GM19324 (cell line): Measurements from ENCODE around the gene LRIG2.
"Not testable (repeated sequence)": the region's sequence is repeated elsewhere in the genome, so short reads cannot be mapped to it uniquely, and the experiment has no call there.

Experiments used
- ATAC-seq: cut with Tn5 transposase; IDR thresholded peaks from one replicate; pipeline ENCODE4 v1.9.1; 2021; ENCODE audit warnings: mild to moderate bottlenecking, moderate library complexity; ENCODE audit not compliant: unreplicated experiment, low FRiP score

LRIG2 gene

DNA sequence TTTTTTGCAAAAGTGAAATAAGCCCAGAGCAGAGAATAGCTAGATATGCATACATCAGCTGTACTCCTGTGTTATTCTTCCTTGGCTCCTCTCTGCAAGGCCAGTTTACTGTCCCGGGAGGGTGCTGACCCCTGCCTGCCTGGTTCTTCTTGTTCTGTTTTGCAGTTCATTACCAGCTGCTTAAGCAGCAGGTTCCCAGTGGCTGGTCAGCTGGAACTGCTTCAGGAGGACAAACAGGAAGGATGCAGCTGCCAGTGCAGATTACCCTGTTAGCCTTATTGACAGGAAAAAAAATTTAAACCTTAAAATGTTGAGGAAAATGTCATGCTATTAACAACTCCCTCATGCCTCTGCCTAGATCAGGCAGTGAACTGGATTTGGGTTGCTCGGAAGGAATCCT, 16.0 kb upstream of the LRIG2 start:
- no peak for ATAC-seq

DNA sequence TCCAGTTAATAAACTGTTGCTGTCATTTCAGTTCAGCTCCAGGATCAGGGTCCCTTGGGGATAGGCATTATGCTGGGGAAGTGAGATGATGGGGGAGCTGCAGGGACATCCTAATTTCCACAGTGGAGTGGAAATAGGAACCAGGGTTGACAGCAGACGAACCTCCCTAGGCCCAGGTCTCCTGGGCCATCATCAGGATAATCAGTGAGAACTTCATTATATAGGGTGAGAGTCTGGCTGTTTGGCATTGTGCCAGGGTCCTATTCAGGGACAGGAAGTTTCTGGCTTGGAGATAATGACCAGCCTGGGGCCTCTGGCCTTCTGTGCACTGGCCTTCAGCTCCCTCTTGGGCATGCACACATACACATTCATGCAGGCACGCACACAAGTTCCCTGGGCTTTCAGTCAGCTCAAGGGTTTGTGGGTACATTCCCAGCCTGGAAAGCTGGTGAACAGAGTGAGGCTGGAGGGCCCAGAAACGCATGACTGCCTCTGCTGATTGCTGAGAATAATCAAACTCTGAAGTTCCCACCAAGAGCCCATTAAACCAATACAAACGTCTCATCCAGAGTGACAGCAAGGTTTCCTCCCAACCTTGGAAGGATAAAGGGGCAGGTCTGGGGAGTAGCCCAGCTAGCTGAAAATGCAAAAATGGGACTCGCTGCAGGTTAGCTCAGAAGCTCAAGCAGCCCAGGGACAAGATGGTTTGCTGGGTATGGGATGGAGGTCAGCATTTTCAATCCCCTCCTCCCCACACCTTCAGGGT, 13.9 kb upstream of the LRIG2 start:
- ATAC-seq: no peak

GRCh38 chr1:113063456-113063855, 9.5 kb upstream of the LRIG2 start:
- not testable (repeated sequence) for ATAC-seq

DNA sequence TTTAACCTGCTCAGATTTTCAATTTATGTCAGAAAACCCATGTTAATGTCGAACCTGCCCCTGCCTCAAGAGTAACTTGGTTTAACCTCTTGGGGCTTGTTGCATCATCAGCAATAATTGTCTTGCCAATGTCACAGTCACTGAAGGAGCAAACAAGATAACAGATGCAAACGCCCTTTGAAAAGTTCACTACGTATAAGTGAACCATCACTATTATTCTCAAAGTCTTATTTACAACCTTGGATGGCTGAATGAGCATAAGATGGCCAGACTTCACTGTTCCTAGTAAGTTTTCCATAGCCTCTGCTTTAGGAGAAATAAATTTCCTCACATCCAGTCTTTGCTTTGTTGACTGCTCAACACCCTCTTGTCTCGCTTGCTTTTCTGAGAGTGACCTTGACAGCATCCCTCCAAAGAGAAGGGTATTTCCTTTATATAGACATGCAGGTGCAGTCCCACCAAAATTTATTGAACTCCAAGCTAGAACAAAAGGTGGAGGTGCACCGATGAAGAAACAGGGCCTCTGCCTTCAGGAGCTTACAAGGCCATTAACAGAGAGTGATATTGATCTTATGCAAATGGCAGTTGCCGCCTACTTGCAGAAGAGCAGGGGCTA, 749 bp upstream of the LRIG2 start:
- no peak for ATAC-seq

DNA sequence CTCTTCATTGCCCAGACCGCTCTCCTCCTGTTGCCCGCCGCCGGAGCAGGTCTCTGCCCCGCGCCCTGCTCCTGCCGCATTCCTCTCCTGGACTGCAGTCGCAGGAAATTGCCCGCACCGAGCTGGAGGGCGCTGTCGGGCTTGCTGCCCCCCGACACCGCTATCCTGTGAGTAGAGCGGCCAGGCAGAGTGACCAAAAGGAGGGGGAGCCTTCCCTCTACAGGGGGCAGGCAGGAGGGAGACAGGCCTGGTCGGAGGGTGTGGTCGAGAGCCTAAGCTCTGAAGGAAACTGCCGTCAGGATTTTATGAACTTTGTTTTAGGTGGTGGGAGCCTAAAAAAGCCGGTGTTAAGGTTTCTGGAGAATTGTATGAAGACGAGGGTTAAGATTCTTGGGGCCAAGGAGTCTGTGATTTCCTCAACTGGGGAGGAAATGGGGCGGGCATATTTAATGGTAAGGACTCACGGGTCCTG, 517 bp downstream of the LRIG2 start:
- peak; percentile 23 for ATAC-seq

GRCh38 chr1:113074237-113074636, 1.2 kb downstream of the LRIG2 start:
- no peak for ATAC-seq

DNA sequence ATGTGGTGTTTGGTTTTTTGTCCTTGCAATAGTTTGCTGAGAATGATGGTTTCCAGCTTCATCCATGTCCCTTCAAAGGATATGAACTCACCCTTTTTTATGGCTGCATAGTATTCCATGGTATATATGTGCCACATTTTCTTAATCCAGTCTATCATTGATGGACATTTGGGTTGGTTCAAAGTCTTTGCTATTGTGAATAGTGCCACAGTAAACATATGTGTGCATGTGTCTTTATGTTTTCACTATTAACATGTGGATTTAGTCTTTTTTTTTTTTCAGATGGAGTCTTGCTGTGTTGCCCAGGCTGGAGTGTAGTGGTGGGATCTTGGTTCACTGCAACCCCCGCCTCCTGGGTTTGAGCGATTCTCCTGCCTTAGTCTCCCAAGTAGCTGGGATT, 5.0 kb downstream of the LRIG2 start:
- ATAC-seq: not testable (repeated sequence)

DNA sequence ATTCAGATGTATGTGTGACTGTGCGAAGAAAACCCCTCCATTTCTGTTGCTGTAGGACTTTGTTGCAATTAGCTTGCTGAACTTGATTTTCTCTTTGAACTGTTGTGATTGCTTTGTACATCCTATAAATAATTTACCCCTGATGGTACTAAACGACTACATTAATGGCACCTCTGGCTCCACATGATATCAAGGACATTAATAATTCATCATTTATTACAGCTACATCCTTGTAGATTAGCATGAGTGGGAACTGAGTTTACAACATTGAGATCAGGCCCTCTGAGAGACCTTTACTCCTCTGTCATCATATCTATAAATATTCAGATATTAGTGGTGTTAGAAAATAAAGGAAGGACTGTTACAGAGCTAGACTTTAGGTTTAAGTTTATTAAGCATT, 13.5 kb downstream of the LRIG2 start:
- ATAC-seq: no peak

DNA sequence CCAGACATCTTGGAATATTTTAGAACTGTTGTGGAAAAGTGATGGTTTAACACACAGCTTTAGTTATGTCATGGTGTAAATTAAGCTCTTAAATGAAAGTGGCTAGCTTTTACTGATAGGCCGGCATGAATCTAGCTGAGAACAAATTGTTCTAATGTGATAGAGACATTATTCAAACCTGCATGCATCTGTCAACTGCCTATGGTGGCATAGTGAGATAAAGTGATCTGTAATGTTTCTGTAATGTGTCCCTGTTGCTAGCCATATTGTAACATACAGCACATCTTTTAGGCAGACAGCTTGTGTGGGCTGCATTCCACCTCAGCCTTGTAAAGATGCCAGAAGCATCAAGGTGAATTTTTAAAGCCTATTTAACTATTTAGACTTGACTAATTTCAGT, 16.0 kb downstream of the LRIG2 start:
- ATAC-seq: no peak

GRCh38 chr1:113090051-113090450, 17.1 kb downstream of the LRIG2 start:
- no peak for ATAC-seq

- ATAC-seq: no peak
Measured at GRCh38 chr1:113091988-113092594, 19.1 kb downstream of the LRIG2 start.

- ATAC-seq: no peak
Measured at GRCh38 chr1:113094506-113094905, 21.5 kb downstream of the LRIG2 start.

GRCh38 chr1:113095790-113096455, 22.9 kb downstream of the LRIG2 start:
- no peak for ATAC-seq

- ATAC-seq: no peak
Measured at GRCh38 chr1:113096493-113096892, 23.5 kb downstream of the LRIG2 start.

- no peak for ATAC-seq
Measured at GRCh38 chr1:113101588-113101987, 28.6 kb downstream of the LRIG2 start.

DNA sequence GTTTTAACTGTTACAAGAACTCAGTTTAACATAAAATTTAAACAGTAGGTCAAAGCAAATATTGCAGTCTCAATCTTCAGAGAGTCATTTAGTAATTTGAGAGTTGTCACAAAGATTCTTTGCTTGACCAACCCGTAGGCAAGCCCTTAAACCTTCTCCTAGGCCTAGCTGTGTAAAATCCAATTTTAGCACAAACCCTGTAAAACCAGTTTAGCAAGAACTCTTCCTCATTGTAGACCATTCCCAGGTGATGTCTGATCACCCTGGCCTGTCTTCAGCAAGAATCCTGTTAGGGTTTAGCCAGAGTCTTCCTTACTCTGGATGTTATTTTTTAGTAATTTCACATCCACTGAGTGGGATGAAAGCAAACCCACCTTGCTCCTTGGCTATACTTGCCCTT, 30.1 kb downstream of the LRIG2 start:
- ATAC-seq: no peak

DNA sequence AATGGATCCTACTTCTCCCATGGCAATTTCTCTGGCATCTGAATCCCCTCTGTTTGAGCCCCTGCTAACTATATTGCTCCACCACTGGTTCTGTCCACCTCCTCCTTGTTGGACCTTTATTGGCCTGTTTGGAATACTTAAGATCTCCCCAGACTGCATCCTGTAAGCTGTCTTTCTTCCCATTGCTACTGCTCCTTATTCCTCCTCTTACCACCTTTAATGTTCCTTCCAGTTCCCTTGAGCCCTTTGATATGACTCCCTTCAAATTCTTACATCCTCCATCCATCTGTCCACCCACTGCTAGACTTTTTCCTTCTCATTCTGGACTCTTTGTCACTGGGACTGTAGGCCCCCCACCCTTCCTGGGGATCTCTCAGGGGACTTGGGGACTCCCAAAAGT, 31.0 kb downstream of the LRIG2 start:
- no peak for ATAC-seq

DNA sequence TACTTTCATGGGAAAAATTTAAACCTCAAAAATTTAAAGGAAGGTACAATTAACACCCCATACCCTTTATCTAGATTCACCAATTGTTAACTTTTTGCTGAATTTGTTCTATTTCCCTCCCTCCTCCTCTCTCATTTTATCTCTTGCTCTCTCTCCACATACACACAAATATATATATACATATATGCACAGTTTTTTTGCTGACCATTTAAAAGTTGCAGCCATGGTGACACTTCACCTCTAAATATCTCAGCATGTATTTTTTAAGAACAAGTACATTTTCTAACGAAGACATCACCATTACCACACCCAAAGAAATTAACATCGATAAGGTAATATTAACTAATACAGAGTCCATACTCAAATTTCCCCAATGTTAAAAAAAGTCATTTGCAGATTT, 33.9 kb downstream of the LRIG2 start:
- no peak for ATAC-seq

DNA sequence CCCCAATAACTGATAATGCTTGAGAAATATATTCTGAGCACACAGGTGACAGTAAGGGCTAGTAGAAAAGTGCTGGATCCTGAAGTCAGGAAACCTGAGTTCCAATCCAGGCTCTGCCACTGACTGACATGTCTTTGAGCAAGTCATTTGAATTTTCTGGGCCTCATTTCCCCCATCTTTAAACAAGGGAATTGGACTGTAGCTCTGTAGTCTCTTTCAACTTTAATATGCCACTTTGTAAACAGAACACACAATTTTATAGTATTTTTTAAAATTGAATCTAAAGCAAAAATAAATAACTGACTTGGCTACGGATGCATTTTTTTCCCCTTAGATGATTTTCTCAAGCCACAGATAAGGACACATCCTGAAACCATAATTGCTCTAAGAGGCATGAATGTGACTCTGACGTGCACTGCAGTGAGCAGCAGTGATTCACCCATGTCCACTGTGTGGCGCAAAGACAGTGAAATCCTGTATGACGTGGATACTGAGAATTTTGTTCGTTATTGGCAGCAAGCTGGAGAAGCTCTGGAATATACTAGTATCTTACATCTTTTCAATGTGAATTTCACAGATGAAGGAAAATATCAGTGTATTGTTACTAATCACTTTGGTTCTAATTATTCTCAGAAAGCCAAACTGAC, 37.0 kb downstream of the LRIG2 start:
- ATAC-seq: no peak

DNA sequence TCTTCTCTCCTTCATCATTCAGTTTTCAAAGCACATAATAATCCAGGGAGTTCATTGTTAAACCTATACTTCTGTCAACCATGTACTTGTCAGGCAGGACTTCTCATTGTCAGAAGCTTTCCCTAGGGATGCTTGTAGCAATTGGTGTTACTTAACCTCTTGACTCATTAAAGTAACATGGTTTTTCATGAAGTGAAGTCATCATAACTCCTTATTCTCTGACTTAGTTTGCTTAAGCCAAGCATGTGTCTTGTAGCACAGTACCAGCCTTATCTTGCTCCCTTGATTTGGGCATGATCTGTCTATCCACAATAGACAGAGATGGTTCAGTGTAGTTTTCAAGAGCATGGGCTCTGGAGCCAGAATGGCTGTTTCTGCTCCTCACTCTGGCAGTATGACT, 45.3 kb downstream of the LRIG2 start:
- ATAC-seq: no peak

GRCh38 chr1:113123737-113124136, 50.7 kb downstream of the LRIG2 start:
- no peak for ATAC-seq
